Endothelial cell (in vitro differentiated cells): ENCODE measurements around the gene COPB2. TPM values are rescaled to one million over a fixed set of nuclear protein-coding genes. Genes with fewer than 3 reads are reported as not detected.

Source experiments
- DNase-seq: peaks from one replicate; pipeline ENCODE4 v3.0.0; 2021; ENCODE audit warnings: low spot score
- H3K27ac Mint-ChIP-seq: one replicate; pipeline ENCODE4 v1.8.0; 2021; ENCODE audit warnings: mixed read lengths, inconsistent platforms; ENCODE audit not compliant: unreplicated experiment
- H3K27me3 Mint-ChIP-seq: one replicate; pipeline ENCODE4 v1.8.0; 2021; ENCODE audit warnings: mild to moderate bottlenecking, moderate library complexity, mixed read lengths, inconsistent platforms; ENCODE audit not compliant: unreplicated experiment
- H3K36me3 Mint-ChIP-seq: one replicate; pipeline ENCODE4 v1.8.0; 2021; ENCODE audit warnings: mild to moderate bottlenecking, low read depth, mixed read lengths, inconsistent platforms; ENCODE audit not compliant: unreplicated experiment
- H3K4me1 Mint-ChIP-seq: one replicate; pipeline ENCODE4 v1.8.0; 2021; ENCODE audit warnings: mild to moderate bottlenecking, mixed read lengths, inconsistent platforms; ENCODE audit not compliant: unreplicated experiment
- H3K4me3 Mint-ChIP-seq: one replicate; pipeline ENCODE4 v1.8.0; 2021; ENCODE audit warnings: mild to moderate bottlenecking, mixed read lengths, inconsistent platforms; ENCODE audit not compliant: unreplicated experiment
- H3K9me3 Mint-ChIP-seq: one replicate; pipeline ENCODE4 v1.8.0; 2021; ENCODE audit warnings: mixed read lengths, inconsistent platforms; ENCODE audit not compliant: unreplicated experiment
- long read RNA-seq: library from polyadenylated mRNA; unstranded; transcript quantifications from one replicate; pipeline ENCODE4 v2.0.0, GENCODE V29; 2020; ENCODE audit not compliant: unreplicated experiment
- total RNA-seq: library from RNA; stranded (reverse); fragmentation: NEBNext Ultra II Directional; extraction: Animal tissue kit (Norgen Biotek cat#: 25700); gene quantifications from one replicate; pipeline ENCODE4 v1.2.1, GENCODE V29; 2021; ENCODE audit not compliant: unreplicated experiment
- TF ChIP-seq, protein P1 (sequence below): fragments of 200-600 bp; sonication (generic); IDR thresholded peaks from one replicate; pipeline ENCODE4 v1.5.0; 2021; ENCODE audit warnings: antibody characterized with exemption; ENCODE audit not compliant: unreplicated experiment

COPB2 gene
- 140 TPM for total RNA-seq
- long read RNA-seq, transcript COPB2-201 (22 exons, 3,360 nt) = major isoform, 105 of 132 reads
- long read RNA-seq, partial matches to known transcripts = 14 of 132 reads
- long read RNA-seq, other reads (novel, unspliced or antisense) = 13 of 132 reads

DNA sequence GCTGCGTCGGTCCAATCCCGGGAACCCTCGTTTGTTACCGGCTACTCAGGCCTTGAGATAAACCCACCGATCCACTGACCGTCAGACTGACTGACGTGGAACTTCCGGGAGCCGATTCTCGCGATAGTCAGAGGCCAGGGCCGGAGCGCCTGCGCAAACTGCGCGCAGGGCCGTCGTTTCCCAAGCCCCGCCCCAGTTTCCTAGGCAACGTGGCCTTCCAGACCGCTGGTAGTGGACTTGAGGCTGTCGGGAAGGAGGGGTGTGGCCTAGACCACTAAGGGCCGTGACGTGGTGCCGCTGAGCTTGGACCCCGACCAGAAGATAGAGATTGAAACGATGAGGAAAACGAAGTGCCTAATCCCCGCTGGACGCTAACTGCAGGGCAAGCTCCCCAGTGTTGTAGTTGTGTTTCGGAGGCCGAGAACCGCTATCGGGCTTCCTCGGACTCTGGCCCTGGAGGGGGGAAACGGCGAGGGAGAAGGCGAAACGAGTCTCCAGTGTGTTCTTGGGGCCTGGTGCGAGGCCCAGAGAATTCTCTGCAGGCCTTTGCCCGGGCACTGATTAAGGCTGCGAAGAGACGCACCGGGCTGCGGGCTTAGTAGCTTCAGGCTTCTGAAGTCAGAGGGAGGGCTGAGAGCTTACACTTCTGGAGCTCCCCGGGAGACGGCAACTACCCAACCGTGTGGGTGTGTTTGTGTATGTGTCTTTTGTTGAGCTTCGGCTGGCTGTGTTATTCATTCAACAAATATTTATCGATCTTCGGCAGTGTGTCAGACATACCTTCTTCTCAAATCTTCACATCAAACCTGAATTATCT lies at the start of gene COPB2:
Gene COPB2 (minus strand): TSS at position 96 of the 817 bp plus-strand sequence. CDS start 97 bp downstream, outside the sequence.
- peak; percentile 100 for DNase-seq
- peak within 1 kb of the TSS; percentile 96 for H3K27ac Mint-ChIP-seq
- no peaks in the 10 kb centered on the region for H3K27me3 Mint-ChIP-seq
- peaks cover 36% of the 10 kb centered on the region for H3K4me1 Mint-ChIP-seq
- peak within 1 kb of the TSS; percentile 94 for H3K4me3 Mint-ChIP-seq
- no peaks in the 10 kb centered on the region for H3K9me3 Mint-ChIP-seq
- peaks cover 3% of the 10 kb centered on the region for H3K36me3 Mint-ChIP-seq
- TF ChIP-seq, protein P1, sequence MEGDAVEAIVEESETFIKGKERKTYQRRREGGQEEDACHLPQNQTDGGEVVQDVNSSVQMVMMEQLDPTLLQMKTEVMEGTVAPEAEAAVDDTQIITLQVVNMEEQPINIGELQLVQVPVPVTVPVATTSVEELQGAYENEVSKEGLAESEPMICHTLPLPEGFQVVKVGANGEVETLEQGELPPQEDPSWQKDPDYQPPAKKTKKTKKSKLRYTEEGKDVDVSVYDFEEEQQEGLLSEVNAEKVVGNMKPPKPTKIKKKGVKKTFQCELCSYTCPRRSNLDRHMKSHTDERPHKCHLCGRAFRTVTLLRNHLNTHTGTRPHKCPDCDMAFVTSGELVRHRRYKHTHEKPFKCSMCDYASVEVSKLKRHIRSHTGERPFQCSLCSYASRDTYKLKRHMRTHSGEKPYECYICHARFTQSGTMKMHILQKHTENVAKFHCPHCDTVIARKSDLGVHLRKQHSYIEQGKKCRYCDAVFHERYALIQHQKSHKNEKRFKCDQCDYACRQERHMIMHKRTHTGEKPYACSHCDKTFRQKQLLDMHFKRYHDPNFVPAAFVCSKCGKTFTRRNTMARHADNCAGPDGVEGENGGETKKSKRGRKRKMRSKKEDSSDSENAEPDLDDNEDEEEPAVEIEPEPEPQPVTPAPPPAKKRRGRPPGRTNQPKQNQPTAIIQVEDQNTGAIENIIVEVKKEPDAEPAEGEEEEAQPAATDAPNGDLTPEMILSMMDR = no peak

DNA sequence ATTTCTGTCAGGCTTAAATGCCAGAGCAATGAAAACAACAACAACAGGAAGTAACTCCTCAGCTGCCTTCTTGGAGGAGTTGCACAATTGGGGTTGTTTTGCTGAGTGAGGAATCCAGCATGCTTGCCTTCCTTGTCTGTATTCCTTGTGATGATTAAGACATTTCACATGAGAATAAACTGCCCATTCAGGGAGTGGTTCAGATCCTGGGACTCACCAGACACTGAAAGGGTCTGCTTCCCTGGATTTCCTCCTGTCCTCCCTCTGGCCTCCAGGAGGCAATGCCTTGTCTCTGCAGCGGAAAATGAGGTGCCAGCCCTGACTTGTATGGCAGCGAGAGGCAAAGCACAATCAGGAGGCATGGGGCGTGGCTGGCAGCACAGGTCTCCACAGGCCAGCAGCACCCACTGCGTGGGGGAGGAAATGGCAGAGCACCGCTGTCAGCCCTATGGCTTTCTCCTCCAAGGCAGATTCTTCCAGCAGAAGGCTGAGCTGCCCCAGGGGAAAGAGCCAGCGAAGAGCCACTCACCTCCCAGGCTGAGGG lies 45.4 kb upstream of the COPB2 start:
- Mint-ChIP-seq H3K36me3 (no peaks in the 10 kb centered on the region), H3K4me1 (peaks cover 11% of the 10 kb centered on the region), H3K27ac (peak overlapping the region; percentile 24), H3K4me3 (no peak overlapping the region), H3K27me3 (peaks cover 3% of the 10 kb centered on the region), H3K9me3 (no peaks in the 10 kb centered on the region)
- no peak for DNase-seq
- TF ChIP-seq, protein P1 = no peak

DNA sequence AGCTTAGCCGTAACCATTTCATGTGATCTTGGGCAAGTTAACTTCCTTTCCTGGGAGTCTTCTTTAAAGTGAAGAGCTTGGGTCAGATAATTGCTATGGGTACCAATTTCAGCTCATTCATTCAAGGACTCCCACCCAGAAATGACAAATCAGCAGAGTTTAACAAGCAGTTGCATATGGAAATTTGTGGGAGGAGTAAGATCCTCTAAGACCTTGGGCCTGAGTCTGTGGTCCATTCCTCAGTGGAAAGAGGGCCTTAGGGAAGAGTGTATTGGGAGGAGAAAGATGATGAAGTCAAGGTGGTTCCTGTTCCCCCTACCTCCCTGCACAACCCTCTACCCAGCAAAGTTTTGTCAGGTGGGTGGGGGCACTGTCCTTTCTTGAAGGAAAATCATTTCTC lies 44.8 kb upstream of the COPB2 start:
- H3K27ac Mint-ChIP-seq = peak overlapping the region; percentile 33
- H3K27me3 Mint-ChIP-seq = peaks cover 3% of the 10 kb centered on the region
- no peaks in the 10 kb centered on the region for H3K9me3 Mint-ChIP-seq

DNA sequence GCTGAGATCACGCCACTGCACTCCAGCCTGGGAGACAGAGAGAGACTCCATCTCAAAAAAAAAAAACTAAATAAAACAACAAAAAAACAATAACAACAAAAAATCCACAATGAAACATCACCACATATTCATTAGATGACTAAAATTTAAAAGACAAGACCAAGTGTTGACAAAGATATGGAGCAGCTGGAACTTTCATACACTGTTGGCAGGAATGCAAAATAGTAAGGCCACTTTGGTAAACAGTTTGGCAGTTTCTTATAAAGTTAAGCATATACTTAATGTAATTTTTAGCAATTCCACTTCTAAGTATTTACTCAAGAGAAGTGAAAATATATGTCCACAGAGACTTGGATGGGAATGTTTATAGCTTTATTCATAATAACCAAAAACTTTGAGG lies 43.6 kb upstream of the COPB2 start:
- no peak for DNase-seq
- TF ChIP-seq, protein P1 = no peak
- Mint-ChIP-seq H3K27ac (no peak overlapping the region), H3K36me3 (no peaks in the 10 kb centered on the region), H3K4me3 (no peak overlapping the region), H3K27me3 (peaks cover 4% of the 10 kb centered on the region), H3K4me1 (peaks cover 19% of the 10 kb centered on the region), H3K9me3 (no peaks in the 10 kb centered on the region)

More for the DNA sequence above, 44.8 kb upstream of the COPB2 start:
- DNase-seq = no peak
- TF ChIP-seq, protein P1 = no peak
- H3K4me1 Mint-ChIP-seq = peaks cover 11% of the 10 kb centered on the region
- H3K36me3 Mint-ChIP-seq = no peaks in the 10 kb centered on the region
- H3K4me3 Mint-ChIP-seq = no peak overlapping the region

DNA sequence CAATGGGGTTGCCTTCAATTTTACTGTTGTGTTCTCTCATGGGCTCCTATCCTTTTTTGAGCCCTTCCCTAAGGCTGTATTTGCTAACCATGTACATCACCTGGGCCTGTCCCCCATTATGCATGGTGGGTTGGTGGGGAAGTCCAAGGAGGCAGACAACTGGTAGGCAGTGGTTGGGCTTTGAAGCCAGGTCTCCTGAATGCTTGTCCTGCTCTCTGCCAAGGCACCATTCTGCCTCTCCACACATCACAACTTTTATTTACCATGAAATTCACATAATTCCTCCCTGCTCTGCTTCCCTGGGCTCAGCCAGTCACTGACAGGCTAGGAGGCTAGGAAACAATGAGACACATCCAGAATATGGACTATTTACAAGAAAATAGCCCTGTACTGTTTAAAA lies 41.0 kb upstream of the COPB2 start:
- Mint-ChIP-seq H3K9me3 (no peaks in the 10 kb centered on the region), H3K4me1 (peaks cover 21% of the 10 kb centered on the region), H3K27ac (no peak overlapping the region), H3K36me3 (no peaks in the 10 kb centered on the region), H3K4me3 (no peak overlapping the region), H3K27me3 (peaks cover 4% of the 10 kb centered on the region)
- DNase-seq = no peak
- TF ChIP-seq, protein P1 = no peak
